Progenitor cell of endocrine pancreas (in vitro differentiated cells): Measurements from ENCODE around the gene DPP6. TPM values are rescaled to one million over a fixed set of nuclear protein-coding genes. Genes with fewer than 3 reads are reported as not detected.

ENCODE experiments used
- DNase-seq: peaks from one replicate; pipeline ENCODE4 v3.0.0; 2021; ENCODE audit warnings: low spot score; ENCODE audit not compliant: unreplicated experiment
- H3K27ac Mint-ChIP-seq: 2 replicates; pipeline ENCODE4 v1.8.0; 2021; ENCODE audit warnings: mild to moderate bottlenecking, moderate library complexity, mixed read lengths
- H3K27me3 Mint-ChIP-seq: 2 replicates; pipeline ENCODE4 v1.8.0; 2021; ENCODE audit warnings: mixed read lengths
- H3K36me3 Mint-ChIP-seq: 2 replicates; pipeline ENCODE4 v1.8.0; 2022; ENCODE audit warnings: mixed read lengths; ENCODE audit not compliant: insufficient read depth
- H3K4me1 Mint-ChIP-seq: 2 replicates; pipeline ENCODE4 v1.8.0; 2021; ENCODE audit warnings: low read depth, mixed read lengths
- H3K4me3 Mint-ChIP-seq: 2 replicates; pipeline ENCODE4 v1.8.0; 2021; ENCODE audit warnings: low read depth, mild to moderate bottlenecking, moderate library complexity, mixed read lengths
- H3K9me3 Mint-ChIP-seq: 2 replicates; pipeline ENCODE4 v1.8.0; 2021; ENCODE audit warnings: low read depth, mixed read lengths
- total RNA-seq: library from RNA; stranded (reverse); gene quantifications from 2 replicates; pipeline ENCODE4 v1.2.1, GENCODE V29; 2021
- TF ChIP-seq, protein P1 (sequence below): fragments of 200-600 bp; sonication (generic); IDR thresholded peaks from one replicate; pipeline ENCODE4 v1.5.0; 2021; ENCODE audit warnings: antibody characterized with exemption, mild to moderate bottlenecking; ENCODE audit not compliant: unreplicated experiment

Gene DPP6
- total RNA-seq, 1 donor from 2014 or later: 13.4 TPM

DNA sequence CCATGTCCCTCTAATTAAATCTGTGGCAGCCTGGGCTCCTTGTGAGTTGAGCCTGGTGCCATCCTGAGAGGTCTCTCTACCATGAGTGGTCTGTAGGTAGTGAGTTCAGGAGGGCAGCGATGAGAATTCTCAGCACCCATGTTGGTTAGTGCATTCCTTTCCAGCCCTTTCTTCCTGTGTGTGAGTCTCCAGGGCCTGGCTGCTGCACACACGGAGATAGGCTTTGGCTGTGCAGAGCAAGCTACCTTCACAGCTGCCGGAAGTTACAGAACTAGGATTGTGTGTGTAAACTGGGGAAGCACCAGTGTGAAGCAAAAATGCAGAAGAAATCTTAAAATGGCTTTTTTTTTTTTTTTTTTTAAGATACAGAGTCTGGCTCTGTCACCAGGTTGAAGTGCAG is 592.2 kb downstream of the DPP6 start:
- TF ChIP-seq, protein P1, sequence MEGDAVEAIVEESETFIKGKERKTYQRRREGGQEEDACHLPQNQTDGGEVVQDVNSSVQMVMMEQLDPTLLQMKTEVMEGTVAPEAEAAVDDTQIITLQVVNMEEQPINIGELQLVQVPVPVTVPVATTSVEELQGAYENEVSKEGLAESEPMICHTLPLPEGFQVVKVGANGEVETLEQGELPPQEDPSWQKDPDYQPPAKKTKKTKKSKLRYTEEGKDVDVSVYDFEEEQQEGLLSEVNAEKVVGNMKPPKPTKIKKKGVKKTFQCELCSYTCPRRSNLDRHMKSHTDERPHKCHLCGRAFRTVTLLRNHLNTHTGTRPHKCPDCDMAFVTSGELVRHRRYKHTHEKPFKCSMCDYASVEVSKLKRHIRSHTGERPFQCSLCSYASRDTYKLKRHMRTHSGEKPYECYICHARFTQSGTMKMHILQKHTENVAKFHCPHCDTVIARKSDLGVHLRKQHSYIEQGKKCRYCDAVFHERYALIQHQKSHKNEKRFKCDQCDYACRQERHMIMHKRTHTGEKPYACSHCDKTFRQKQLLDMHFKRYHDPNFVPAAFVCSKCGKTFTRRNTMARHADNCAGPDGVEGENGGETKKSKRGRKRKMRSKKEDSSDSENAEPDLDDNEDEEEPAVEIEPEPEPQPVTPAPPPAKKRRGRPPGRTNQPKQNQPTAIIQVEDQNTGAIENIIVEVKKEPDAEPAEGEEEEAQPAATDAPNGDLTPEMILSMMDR: no peak
- Mint-ChIP-seq H3K4me1 (no peaks in the 10 kb centered on the region), H3K36me3 (no peaks in the 10 kb centered on the region), H3K4me3 (no peak overlapping the region), H3K27ac (no peak overlapping the region), H3K9me3 (no peaks in the 10 kb centered on the region), H3K27me3 (no peaks in the 10 kb centered on the region)
- no peak for DNase-seq

DNA sequence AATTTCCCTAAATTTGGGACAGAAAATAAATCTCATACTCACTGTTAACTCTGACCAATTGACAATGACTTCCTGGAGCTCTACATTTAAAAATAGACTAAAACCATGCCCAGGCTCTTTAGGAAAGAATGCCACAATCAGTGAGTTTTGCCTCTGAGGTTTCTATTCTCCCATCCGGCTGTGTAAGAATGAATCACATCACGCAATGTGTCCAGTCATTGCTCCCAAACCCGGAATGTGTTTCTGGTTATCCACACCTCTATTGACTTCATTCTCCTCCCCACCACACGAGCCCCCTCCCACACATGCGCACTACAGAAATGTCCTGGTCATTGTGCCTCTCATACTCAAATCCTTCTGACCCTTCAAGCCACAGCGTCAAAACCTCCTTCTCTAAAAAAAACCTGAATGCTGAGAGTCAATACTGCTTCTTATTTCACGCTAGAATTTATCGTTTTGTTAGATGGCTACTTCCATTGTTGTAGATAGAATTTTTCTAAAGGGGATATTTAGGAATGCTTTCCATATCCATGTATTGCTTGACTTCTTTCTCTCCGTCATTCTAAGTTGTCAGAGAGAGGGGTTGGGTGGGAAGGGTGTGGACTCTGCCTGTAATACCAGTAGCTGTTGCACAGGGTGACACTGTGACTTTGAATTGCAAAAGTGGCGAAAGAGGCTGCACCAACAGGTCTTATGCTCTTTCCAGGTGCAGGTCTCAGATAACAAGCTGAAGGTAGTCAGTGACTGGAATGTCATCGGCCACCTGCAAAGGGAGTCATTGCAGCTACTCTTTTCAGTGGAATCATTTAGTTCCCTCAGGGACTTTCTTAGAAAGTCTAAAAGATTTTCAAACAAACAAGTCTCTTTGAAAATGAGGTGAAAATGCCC is 594.2 kb downstream of the DPP6 start:
- H3K9me3 Mint-ChIP-seq: peaks cover 10% of the 10 kb centered on the region
- H3K36me3 Mint-ChIP-seq: peaks cover 3% of the 10 kb centered on the region
- H3K27me3 Mint-ChIP-seq: no peaks in the 10 kb centered on the region
- no peak for DNase-seq
- H3K4me1 Mint-ChIP-seq: no peaks in the 10 kb centered on the region
- TF ChIP-seq, protein P1: no peak
- no peak overlapping the region for H3K4me3 Mint-ChIP-seq
- H3K27ac Mint-ChIP-seq: no peak overlapping the region

DNA sequence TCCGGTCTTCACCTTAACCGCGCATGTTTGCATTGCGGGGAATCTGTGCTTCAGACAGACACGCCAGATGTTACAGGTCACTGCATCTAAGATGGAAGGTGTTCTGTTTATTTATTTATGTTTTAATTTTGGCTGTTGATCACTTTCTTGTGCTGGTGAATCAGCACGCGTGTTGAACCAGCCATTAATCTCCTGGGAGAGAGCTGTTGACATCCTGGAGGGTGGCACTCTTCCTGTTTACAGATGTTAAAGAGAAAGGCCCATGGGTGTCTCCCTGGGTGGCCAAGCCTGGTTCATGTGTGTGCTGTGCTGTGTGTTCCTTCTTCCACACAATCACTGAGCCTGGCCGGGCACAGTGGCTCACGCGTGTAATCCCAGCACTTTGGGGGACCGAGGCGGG is 595.4 kb downstream of the DPP6 start:
- Mint-ChIP-seq H3K9me3 (peaks cover 11% of the 10 kb centered on the region), H3K4me3 (no peak overlapping the region), H3K36me3 (peaks cover 3% of the 10 kb centered on the region), H3K27ac (no peak overlapping the region), H3K4me1 (no peaks in the 10 kb centered on the region), H3K27me3 (no peaks in the 10 kb centered on the region)
- TF ChIP-seq, protein P1: no peak
- DNase-seq: no peak

DNA sequence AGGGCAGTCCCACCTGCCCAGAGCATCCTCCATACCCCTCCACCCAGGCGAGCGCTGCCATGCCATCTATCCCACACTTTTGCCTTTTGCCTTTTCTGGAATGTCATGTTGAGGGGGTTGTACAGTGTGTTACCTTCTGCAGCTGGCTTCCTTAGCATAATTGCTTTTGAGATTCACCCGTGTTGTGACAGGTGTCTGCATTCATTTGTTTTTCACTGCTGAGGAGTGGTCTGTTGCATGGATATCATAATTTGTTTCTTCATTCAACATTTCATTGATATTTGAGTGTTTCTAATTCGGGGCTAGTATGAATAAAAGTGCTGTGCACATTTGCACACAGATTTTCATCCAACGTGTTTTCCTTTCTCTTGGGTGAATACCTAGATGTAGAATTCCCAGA is 596.8 kb downstream of the DPP6 start:
- Mint-ChIP-seq H3K4me3 (no peak overlapping the region), H3K4me1 (no peaks in the 10 kb centered on the region), H3K27ac (no peak overlapping the region), H3K9me3 (peaks cover 11% of the 10 kb centered on the region), H3K36me3 (peaks cover 3% of the 10 kb centered on the region), H3K27me3 (no peaks in the 10 kb centered on the region)
- no peak for DNase-seq
- TF ChIP-seq, protein P1: no peak

DNA sequence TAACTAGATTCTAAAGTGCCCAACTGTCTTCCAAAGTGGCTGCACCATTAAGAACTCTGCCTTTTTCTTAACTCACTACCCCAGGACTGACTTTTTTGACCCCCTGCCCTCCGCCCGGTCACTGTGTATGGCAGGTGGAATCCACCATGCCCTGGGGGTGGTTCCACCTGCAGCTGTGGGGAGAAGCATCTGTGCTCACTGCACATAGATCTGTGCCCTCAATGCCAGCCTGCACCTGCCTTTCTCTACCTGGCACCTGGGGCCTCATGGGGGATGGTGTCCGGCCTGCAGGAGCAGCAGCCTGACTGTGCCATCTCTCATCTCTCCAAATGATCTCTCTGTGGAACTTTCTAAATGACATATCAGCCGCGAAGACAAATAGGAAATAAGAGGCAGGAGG is 597.2 kb downstream of the DPP6 start:
- Mint-ChIP-seq H3K27me3 (no peaks in the 10 kb centered on the region), H3K36me3 (peaks cover 3% of the 10 kb centered on the region), H3K9me3 (peaks cover 11% of the 10 kb centered on the region), H3K27ac (no peak overlapping the region), H3K4me1 (no peaks in the 10 kb centered on the region), H3K4me3 (no peak overlapping the region)
- no peak for DNase-seq
- TF ChIP-seq, protein P1: no peak
